ENCODE results near the gene ZFYVE9.

Gene ZFYVE9

GRCh38 chr1:52234708-52235107, 92.8 kb downstream of the ZFYVE9 start:
- in situ Hi-C loops (cut with HindIII; ENCODE audit: low pct_ligation_motif_present, low pct_unique_long_range_greater_than_20kb, low sequenced_read_pairs), result no loop called here
- DNase-seq, result no peak

- in situ Hi-C loops (cut with HindIII; ENCODE audit: low pct_ligation_motif_present, low pct_unique_long_range_greater_than_20kb, low sequenced_read_pairs), result no loop called here
- DNase-seq, result no peak
These were observed 93.8 kb downstream of the ZFYVE9 start for GRCh38 chr1:52235646-52236045.

GRCh38 chr1:52237430-52237829, 95.5 kb downstream of the ZFYVE9 start:
- in situ Hi-C loops (cut with HindIII; ENCODE audit: low pct_ligation_motif_present, low pct_unique_long_range_greater_than_20kb, low sequenced_read_pairs), result no loop called here

GRCh38 chr1:52238474-52238873, 96.6 kb downstream of the ZFYVE9 start:
- DNase-seq, result no peak
- in situ Hi-C loops (cut with HindIII; ENCODE audit: low pct_ligation_motif_present, low pct_unique_long_range_greater_than_20kb, low sequenced_read_pairs), result no loop called here

More at GRCh38 chr1:52237430-52237829, 95.5 kb downstream of the ZFYVE9 start:
- DNase-seq, result peak; percentile 25

- DNase-seq, result no peak
- in situ Hi-C loops (cut with HindIII; ENCODE audit: low pct_ligation_motif_present, low pct_unique_long_range_greater_than_20kb, low sequenced_read_pairs), result no loop called here
These were observed 97.2 kb downstream of the ZFYVE9 start for GRCh38 chr1:52238887-52239707.

- in situ Hi-C loops (cut with HindIII; ENCODE audit: low pct_ligation_motif_present, low pct_unique_long_range_greater_than_20kb, low sequenced_read_pairs), result no loop called here
- DNase-seq, result no peak
These were observed 97.8 kb downstream of the ZFYVE9 start for GRCh38 chr1:52239708-52240001.

GRCh38 chr1:52240592-52241210, 98.8 kb downstream of the ZFYVE9 start:
- no peak for DNase-seq
- in situ Hi-C loops (cut with HindIII; ENCODE audit: low pct_ligation_motif_present, low pct_unique_long_range_greater_than_20kb, low sequenced_read_pairs), result no loop called here

- in situ Hi-C loops (cut with HindIII; ENCODE audit: low pct_ligation_motif_present, low pct_unique_long_range_greater_than_20kb, low sequenced_read_pairs), result no loop called here
- DNase-seq, result no peak
These were observed 101.5 kb downstream of the ZFYVE9 start for GRCh38 chr1:52243221-52243987.

- in situ Hi-C loops (cut with HindIII; ENCODE audit: low pct_ligation_motif_present, low pct_unique_long_range_greater_than_20kb, low sequenced_read_pairs), result no loop called here
- no peak for DNase-seq
These were observed 107.9 kb downstream of the ZFYVE9 start for GRCh38 chr1:52249831-52250230.

GRCh38 chr1:52253421-52253820, 111.5 kb downstream of the ZFYVE9 start:
- no peak for DNase-seq
- in situ Hi-C loops (cut with HindIII; ENCODE audit: low pct_ligation_motif_present, low pct_unique_long_range_greater_than_20kb, low sequenced_read_pairs), result no loop called here

- DNase-seq, result no peak
- in situ Hi-C loops (cut with HindIII; ENCODE audit: low pct_ligation_motif_present, low pct_unique_long_range_greater_than_20kb, low sequenced_read_pairs), result no loop called here
These were observed 118.0 kb downstream of the ZFYVE9 start for GRCh38 chr1:52259886-52260285.

GRCh38 chr1:52263153-52263910, 121.4 kb downstream of the ZFYVE9 start:
- in situ Hi-C loops (cut with HindIII; ENCODE audit: low pct_ligation_motif_present, low pct_unique_long_range_greater_than_20kb, low sequenced_read_pairs), result no loop called here
- DNase-seq, result no peak

- in situ Hi-C loops (cut with HindIII; ENCODE audit: low pct_ligation_motif_present, low pct_unique_long_range_greater_than_20kb, low sequenced_read_pairs), result no loop called here
- DNase-seq, result no peak
These were observed 122.7 kb downstream of the ZFYVE9 start for GRCh38 chr1:52264530-52265115.

GRCh38 chr1:52266507-52266906, 124.6 kb downstream of the ZFYVE9 start:
- no peak for DNase-seq
- in situ Hi-C loops (cut with HindIII; ENCODE audit: low pct_ligation_motif_present, low pct_unique_long_range_greater_than_20kb, low sequenced_read_pairs), result no loop called here

- no peak for DNase-seq
- in situ Hi-C loops (cut with HindIII; ENCODE audit: low pct_ligation_motif_present, low pct_unique_long_range_greater_than_20kb, low sequenced_read_pairs), result no loop called here
These were observed 126.5 kb downstream of the ZFYVE9 start for GRCh38 chr1:52268372-52268771.

- in situ Hi-C loops (cut with HindIII; ENCODE audit: low pct_ligation_motif_present, low pct_unique_long_range_greater_than_20kb, low sequenced_read_pairs), result no loop called here
- DNase-seq, result no peak
These were observed 139.6 kb downstream of the ZFYVE9 start for GRCh38 chr1:52281518-52281917.

- DNase-seq, result peak; percentile 31
- in situ Hi-C loops (cut with HindIII; ENCODE audit: low pct_ligation_motif_present, low pct_unique_long_range_greater_than_20kb, low sequenced_read_pairs), result no loop called here
These were observed 146.4 kb downstream of the ZFYVE9 start for GRCh38 chr1:52288286-52288685.

GRCh38 chr1:52294580-52294979, 152.7 kb downstream of the ZFYVE9 start:
- in situ Hi-C loops (cut with HindIII; ENCODE audit: low pct_ligation_motif_present, low pct_unique_long_range_greater_than_20kb, low sequenced_read_pairs), result no loop called here
- no peak for DNase-seq

GRCh38 chr1:52296345-52296744, 154.5 kb downstream of the ZFYVE9 start:
- in situ Hi-C loops (cut with HindIII; ENCODE audit: low pct_ligation_motif_present, low pct_unique_long_range_greater_than_20kb, low sequenced_read_pairs), result no loop called here
- peak; percentile 60 for DNase-seq

Data from ACHN (cell line).